ENCODE data around the gene SIVA1.

GRCh38 chr14:104789752-104790743 is 37.1 kb downstream of the SIVA1 start:
- no peak for TF ChIP-seq POLR2A (IDR thresholded peaks at IDR 0.05)
- TF ChIP-seq CTCF (IDR thresholded peaks at IDR 0.05), result no peak

All from right lobe of liver (tissue), 4 donors.